ENCODE results near the gene SLC45A2.

SLC45A2 gene

DNA sequence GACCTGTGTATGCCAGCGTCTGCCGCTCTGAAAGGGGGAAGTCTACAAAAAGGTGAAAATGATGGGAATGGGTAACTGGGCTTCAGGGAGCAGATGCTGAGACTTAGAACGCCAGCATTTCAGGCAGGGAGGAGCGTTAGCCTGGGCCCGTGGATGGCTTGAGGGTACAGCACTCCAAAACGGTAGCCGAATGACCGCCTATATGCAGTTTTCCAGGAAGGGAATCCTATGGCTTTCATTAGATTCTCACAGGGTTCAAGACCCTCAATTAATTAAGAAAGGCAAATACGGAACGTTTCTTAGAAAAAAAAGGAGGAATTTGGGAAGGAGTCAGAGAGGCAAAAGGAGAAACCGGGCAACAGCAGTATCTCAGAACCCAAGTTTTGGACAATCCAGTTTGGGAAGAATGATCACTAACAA, 22.7 kb upstream of the SLC45A2 start:
- H3K4me1 ChIP-seq (ENCODE audit: control insufficient read depth, insufficient read depth, low read length): peaks cover 15% of the 10 kb centered on the region
- H3K4me3 ChIP-seq (ENCODE audit: low read depth, low read length): peak overlapping the region; percentile 91
- H3K27ac ChIP-seq (ENCODE audit: low read depth, low read length): peak overlapping the region; percentile 99
- no peaks in the 10 kb centered on the region for H3K27me3 ChIP-seq (ENCODE audit: control insufficient read depth, insufficient read depth, low read length)
- H3K9me3 ChIP-seq (ENCODE audit: control insufficient read depth, insufficient read depth, low read length): no peaks in the 10 kb centered on the region
- peak overlapping the region; percentile 85 for H3K9ac ChIP-seq (ENCODE audit: low read depth, low read length)
- peaks cover 21% of the 10 kb centered on the region for H3K36me3 ChIP-seq (ENCODE audit: control insufficient read depth, insufficient read depth, low read length)

GRCh38 chr5:34005681-34006080, 21.2 kb upstream of the SLC45A2 start:
- Histone ChIP-seq H3K9ac (ENCODE audit: low read depth, low read length) (no peak overlapping the region), H3K4me3 (ENCODE audit: low read depth, low read length) (no peak overlapping the region), H3K9me3 (ENCODE audit: control insufficient read depth, insufficient read depth, low read length) (no peaks in the 10 kb centered on the region), H3K27ac (ENCODE audit: low read depth, low read length) (no peak overlapping the region), H3K4me1 (ENCODE audit: control insufficient read depth, insufficient read depth, low read length) (peaks cover 15% of the 10 kb centered on the region), H3K36me3 (ENCODE audit: control insufficient read depth, insufficient read depth, low read length) (peaks cover 21% of the 10 kb centered on the region), H3K27me3 (ENCODE audit: control insufficient read depth, insufficient read depth, low read length) (no peaks in the 10 kb centered on the region)

- Histone ChIP-seq H3K27ac (ENCODE audit: low read depth, low read length) (no peak overlapping the region), H3K4me3 (ENCODE audit: low read depth, low read length) (no peak overlapping the region), H3K27me3 (ENCODE audit: control insufficient read depth, insufficient read depth, low read length) (no peaks in the 10 kb centered on the region), H3K36me3 (ENCODE audit: control insufficient read depth, insufficient read depth, low read length) (peaks cover 21% of the 10 kb centered on the region), H3K9ac (ENCODE audit: low read depth, low read length) (no peak overlapping the region), H3K4me1 (ENCODE audit: control insufficient read depth, insufficient read depth, low read length) (peaks cover 16% of the 10 kb centered on the region), H3K9me3 (ENCODE audit: control insufficient read depth, insufficient read depth, low read length) (no peaks in the 10 kb centered on the region)
Observed at GRCh38 chr5:34005211-34005610, 20.7 kb upstream of the SLC45A2 start.

- H3K36me3 ChIP-seq (ENCODE audit: control insufficient read depth, insufficient read depth, low read length): peaks cover 21% of the 10 kb centered on the region
- H3K27me3 ChIP-seq (ENCODE audit: control insufficient read depth, insufficient read depth, low read length): no peaks in the 10 kb centered on the region
- H3K4me1 ChIP-seq (ENCODE audit: control insufficient read depth, insufficient read depth, low read length): peaks cover 17% of the 10 kb centered on the region
- no peak overlapping the region for H3K9ac ChIP-seq (ENCODE audit: low read depth, low read length)
- H3K9me3 ChIP-seq (ENCODE audit: control insufficient read depth, insufficient read depth, low read length): no peaks in the 10 kb centered on the region
- H3K4me3 ChIP-seq (ENCODE audit: low read depth, low read length): no peak overlapping the region
- H3K27ac ChIP-seq (ENCODE audit: low read depth, low read length): no peak overlapping the region
Observed at GRCh38 chr5:34003941-34004340, 19.4 kb upstream of the SLC45A2 start.

DNA sequence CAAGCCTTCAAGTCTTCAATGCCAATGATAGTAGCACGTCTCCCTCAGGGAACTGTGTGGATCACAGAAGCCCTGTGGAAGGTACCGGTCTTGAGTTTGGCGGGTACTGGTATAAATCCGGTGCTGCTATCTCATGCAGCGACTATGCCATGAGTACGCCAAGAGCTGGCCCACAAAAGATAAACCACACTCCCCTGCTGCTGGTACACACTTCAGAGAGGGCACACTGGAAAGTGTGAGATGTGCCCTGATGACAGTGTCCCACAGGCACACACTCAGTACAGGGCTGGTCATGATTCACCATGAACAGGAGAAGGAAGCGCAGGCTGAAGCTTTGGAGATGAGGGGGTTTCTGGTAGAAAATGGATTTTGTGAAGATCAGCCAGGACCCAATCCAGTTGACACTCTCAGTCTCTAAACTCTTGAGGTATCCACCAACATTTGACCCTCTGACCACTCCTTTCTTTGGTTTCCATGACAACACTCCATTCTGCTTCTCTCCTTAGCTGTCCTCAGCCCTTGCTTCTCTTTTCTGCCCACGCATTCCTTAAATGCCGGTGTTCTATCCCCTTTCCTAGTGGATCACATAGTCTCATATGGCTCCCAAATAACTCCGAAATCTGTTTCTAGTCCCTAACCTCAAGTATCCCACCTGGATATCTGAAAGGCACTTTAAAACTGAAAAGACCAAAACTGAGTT, 18.3 kb upstream of the SLC45A2 start:
- no peak overlapping the region for H3K9ac ChIP-seq (ENCODE audit: low read depth, low read length)
- H3K27me3 ChIP-seq (ENCODE audit: control insufficient read depth, insufficient read depth, low read length): no peaks in the 10 kb centered on the region
- no peak overlapping the region for H3K4me3 ChIP-seq (ENCODE audit: low read depth, low read length)
- H3K9me3 ChIP-seq (ENCODE audit: control insufficient read depth, insufficient read depth, low read length): no peaks in the 10 kb centered on the region
- no peak overlapping the region for H3K27ac ChIP-seq (ENCODE audit: low read depth, low read length)
- peaks cover 21% of the 10 kb centered on the region for H3K36me3 ChIP-seq (ENCODE audit: control insufficient read depth, insufficient read depth, low read length)
- H3K4me1 ChIP-seq (ENCODE audit: control insufficient read depth, insufficient read depth, low read length): peaks cover 13% of the 10 kb centered on the region

- peaks cover 5% of the 10 kb centered on the region for H3K4me1 ChIP-seq (ENCODE audit: control insufficient read depth, insufficient read depth, low read length)
- no peak overlapping the region for H3K27ac ChIP-seq (ENCODE audit: low read depth, low read length)
- no peaks in the 10 kb centered on the region for H3K27me3 ChIP-seq (ENCODE audit: control insufficient read depth, insufficient read depth, low read length)
- no peak overlapping the region for H3K9ac ChIP-seq (ENCODE audit: low read depth, low read length)
- no peak overlapping the region for H3K4me3 ChIP-seq (ENCODE audit: low read depth, low read length)
- H3K36me3 ChIP-seq (ENCODE audit: control insufficient read depth, insufficient read depth, low read length): peaks cover 21% of the 10 kb centered on the region
- no peaks in the 10 kb centered on the region for H3K9me3 ChIP-seq (ENCODE audit: control insufficient read depth, insufficient read depth, low read length)
Observed at GRCh38 chr5:34001241-34001841, 16.8 kb upstream of the SLC45A2 start.

GRCh38 chr5:33999978-34000377, 15.5 kb upstream of the SLC45A2 start:
- H3K36me3 ChIP-seq (ENCODE audit: control insufficient read depth, insufficient read depth, low read length): peaks cover 21% of the 10 kb centered on the region
- no peaks in the 10 kb centered on the region for H3K9me3 ChIP-seq (ENCODE audit: control insufficient read depth, insufficient read depth, low read length)
- H3K9ac ChIP-seq (ENCODE audit: low read depth, low read length): no peak overlapping the region
- H3K27ac ChIP-seq (ENCODE audit: low read depth, low read length): no peak overlapping the region
- H3K4me3 ChIP-seq (ENCODE audit: low read depth, low read length): no peak overlapping the region
- H3K4me1 ChIP-seq (ENCODE audit: control insufficient read depth, insufficient read depth, low read length): peaks cover 9% of the 10 kb centered on the region
- H3K27me3 ChIP-seq (ENCODE audit: control insufficient read depth, insufficient read depth, low read length): no peaks in the 10 kb centered on the region

DNA sequence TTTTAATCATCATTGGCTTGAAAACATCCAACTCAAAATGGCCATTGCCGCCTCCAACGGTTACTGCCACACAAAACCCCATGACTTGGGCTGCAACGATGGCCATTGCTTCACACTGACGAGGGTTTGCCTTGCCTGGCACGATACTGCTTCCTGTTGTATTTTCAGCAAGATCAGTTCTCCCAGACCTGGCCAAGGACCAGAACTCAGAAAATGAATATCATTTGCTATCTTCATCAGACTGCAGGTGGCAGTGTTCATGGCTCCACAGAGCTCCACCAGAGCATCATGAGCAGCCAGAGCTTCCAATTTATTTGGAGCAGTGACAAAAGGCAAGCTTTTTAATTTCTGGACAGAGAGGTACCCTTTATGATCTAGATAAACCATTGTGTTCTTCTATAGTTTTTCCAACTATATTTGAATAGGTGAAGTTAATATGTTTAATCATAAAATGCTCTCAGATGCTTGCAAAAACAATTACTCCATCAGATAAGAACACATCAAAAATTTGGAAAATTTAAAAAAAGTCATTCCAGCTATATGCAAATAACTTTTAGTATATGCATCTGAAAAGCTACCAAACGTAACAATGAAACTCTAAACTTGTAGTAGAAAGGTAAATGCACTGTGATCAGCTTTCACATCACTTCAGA, 13.0 kb upstream of the SLC45A2 start:
- H3K9ac ChIP-seq (ENCODE audit: low read depth, low read length): no peak overlapping the region
- no peaks in the 10 kb centered on the region for H3K27me3 ChIP-seq (ENCODE audit: control insufficient read depth, insufficient read depth, low read length)
- H3K27ac ChIP-seq (ENCODE audit: low read depth, low read length): no peak overlapping the region
- H3K36me3 ChIP-seq (ENCODE audit: control insufficient read depth, insufficient read depth, low read length): peaks cover 6% of the 10 kb centered on the region
- no peak overlapping the region for H3K4me3 ChIP-seq (ENCODE audit: low read depth, low read length)
- no peaks in the 10 kb centered on the region for H3K9me3 ChIP-seq (ENCODE audit: control insufficient read depth, insufficient read depth, low read length)
- peaks cover 9% of the 10 kb centered on the region for H3K4me1 ChIP-seq (ENCODE audit: control insufficient read depth, insufficient read depth, low read length)

- H3K36me3 ChIP-seq (ENCODE audit: control insufficient read depth, insufficient read depth, low read length): peaks cover 6% of the 10 kb centered on the region
- H3K9ac ChIP-seq (ENCODE audit: low read depth, low read length): no peak overlapping the region
- no peaks in the 10 kb centered on the region for H3K27me3 ChIP-seq (ENCODE audit: control insufficient read depth, insufficient read depth, low read length)
- H3K27ac ChIP-seq (ENCODE audit: low read depth, low read length): no peak overlapping the region
- no peak overlapping the region for H3K4me3 ChIP-seq (ENCODE audit: low read depth, low read length)
- H3K4me1 ChIP-seq (ENCODE audit: control insufficient read depth, insufficient read depth, low read length): peaks cover 9% of the 10 kb centered on the region
- H3K9me3 ChIP-seq (ENCODE audit: control insufficient read depth, insufficient read depth, low read length): no peaks in the 10 kb centered on the region
Observed at GRCh38 chr5:33995865-33996264, 11.4 kb upstream of the SLC45A2 start.

DNA sequence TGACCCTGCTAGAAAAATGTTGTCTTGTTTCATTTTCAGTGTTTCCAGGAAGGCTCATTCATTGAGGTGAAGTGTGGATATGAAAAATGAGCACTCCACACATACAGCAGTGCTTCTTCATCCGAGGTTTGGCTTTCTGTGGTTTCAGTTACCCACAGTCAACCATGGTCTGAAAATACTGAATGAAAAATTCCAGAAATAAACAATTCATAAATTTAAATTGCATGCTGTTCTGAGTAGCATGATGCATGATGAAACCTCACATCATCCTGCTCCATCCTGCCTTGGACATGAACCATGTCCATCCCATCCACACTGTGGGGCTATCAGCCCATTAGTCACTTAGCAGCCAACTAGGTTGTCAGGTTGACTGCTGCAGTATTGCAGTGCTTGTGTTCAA, 10.4 kb upstream of the SLC45A2 start:
- Histone ChIP-seq H3K27ac (ENCODE audit: low read depth, low read length) (no peak overlapping the region), H3K4me3 (ENCODE audit: low read depth, low read length) (no peak overlapping the region), H3K27me3 (ENCODE audit: control insufficient read depth, insufficient read depth, low read length) (no peaks in the 10 kb centered on the region)

GRCh38 chr5:33992864-33993263, 8.4 kb upstream of the SLC45A2 start:
- Histone ChIP-seq H3K9me3 (ENCODE audit: control insufficient read depth, insufficient read depth, low read length) (no peaks in the 10 kb centered on the region), H3K27me3 (ENCODE audit: control insufficient read depth, insufficient read depth, low read length) (no peaks in the 10 kb centered on the region), H3K27ac (ENCODE audit: low read depth, low read length) (no peak overlapping the region), H3K36me3 (ENCODE audit: control insufficient read depth, insufficient read depth, low read length) (peaks cover 21% of the 10 kb centered on the region), H3K4me1 (ENCODE audit: control insufficient read depth, insufficient read depth, low read length) (0 out of 2 replicates have a peak, but pooled peaks cover 4% of the 10 kb centered on the region), H3K4me3 (ENCODE audit: low read depth, low read length) (no peak overlapping the region), H3K9ac (ENCODE audit: low read depth, low read length) (no peak overlapping the region)

More for the DNA sequence above, 10.4 kb upstream of the SLC45A2 start:
- H3K36me3 ChIP-seq (ENCODE audit: control insufficient read depth, insufficient read depth, low read length): peaks cover 6% of the 10 kb centered on the region
- peaks cover 5% of the 10 kb centered on the region for H3K4me1 ChIP-seq (ENCODE audit: control insufficient read depth, insufficient read depth, low read length)
- no peak overlapping the region for H3K9ac ChIP-seq (ENCODE audit: low read depth, low read length)
- no peaks in the 10 kb centered on the region for H3K9me3 ChIP-seq (ENCODE audit: control insufficient read depth, insufficient read depth, low read length)
